Smooth muscle cell (in vitro differentiated cells): Measurements from ENCODE around the gene FOXF1. TPM values are rescaled to one million over a fixed set of nuclear protein-coding genes. Genes with fewer than 3 reads are reported as not detected.

Experiments used
- DNase-seq: peaks from one replicate; lab custom pipeline; 2025; ENCODE audit not compliant: unreplicated experiment; lab: John Stamatoyannopoulos, UW
- H2AFZ ChIP-seq: fragments of 200-600 bp; sonication (generic); 2 replicates; pipeline ENCODE4 v1.6.0; 2016; ENCODE audit warnings: antibody characterized with exemption, low read depth, mild to moderate bottlenecking
- H3F3A ChIP-seq: fragments of 200-600 bp; sonication (generic); 2 replicates; pipeline ENCODE4 v1.6.0; 2017; ENCODE audit warnings: antibody characterized with exemption, low read depth
- H3K27ac ChIP-seq: fragments of 200-600 bp; sonication (generic); 2 replicates; pipeline ENCODE4 v1.5.1; 2016; ENCODE audit warnings: low read depth, mild to moderate bottlenecking
- H3K27me3 ChIP-seq: fragments of 200-600 bp; sonication (generic); 2 replicates; pipeline ENCODE4 v1.6.1; 2016; ENCODE audit warnings: low read depth, mild to moderate bottlenecking
- H3K36me3 ChIP-seq: fragments of 200-600 bp; sonication (generic); 2 replicates; pipeline ENCODE4 v1.5.1; 2016; ENCODE audit warnings: low read depth
- H3K4me1 ChIP-seq: fragments of 200-600 bp; sonication (generic); 2 replicates; pipeline ENCODE4 v1.5.1; 2016; ENCODE audit warnings: low read depth
- H3K4me2 ChIP-seq: fragments of 200-600 bp; sonication (generic); 2 replicates; pipeline ENCODE4 v1.6.0; 2016; ENCODE audit warnings: mild to moderate bottlenecking
- H3K4me3 ChIP-seq: fragments of 200-600 bp; sonication (generic); 2 replicates; pipeline ENCODE4 v1.5.1; 2016; ENCODE audit warnings: mild to moderate bottlenecking
- H3K79me2 ChIP-seq: fragments of 200-600 bp; sonication (generic); 2 replicates; pipeline ENCODE4 v1.6.0; 2016; ENCODE audit warnings: low read depth, mild to moderate bottlenecking
- H3K9ac ChIP-seq: fragments of 200-600 bp; sonication (generic); 2 replicates; pipeline ENCODE4 v1.6.0; 2016; ENCODE audit warnings: low read depth
- H3K9me3 ChIP-seq: fragments of 200-600 bp; sonication (generic); replicated peaks from 2 replicates; pipeline ENCODE4 v1.5.1; 2016; ENCODE audit warnings: low read depth
- H4K20me1 ChIP-seq: fragments of 200-600 bp; sonication (generic); 2 replicates; pipeline ENCODE4 v1.6.0; 2016; ENCODE audit warnings: low read depth
- CTCF ChIP-seq: fragments of 200-600 bp; sonication (generic); IDR thresholded peaks from 2 replicates; pipeline ENCODE4 v1.5.1; 2017; ENCODE audit warnings: borderline replicate concordance, mild to moderate bottlenecking, antibody characterized with exemption; ENCODE audit not compliant: insufficient read depth, poor library complexity, severe bottlenecking
- WGBS: methylation state at CpG from one replicate; pipeline ENCODE4 v1.1.7; 2016; ENCODE audit warnings: low lambda C conversion rate; 5-methylcytosine and 5-hydroxymethylcytosine counted together
- polyA plus RNA-seq: library from polyadenylated mRNA; unstranded; fragments of >200 nt; fragmentation: Nextera tagmentation; extraction: Ambion mirVana; gene quantifications from 2 replicates; pipeline ENCODE4 v1.2.1, GENCODE V29; 2016
- total RNA-seq: library from RNA; depleted of rRNA; stranded (reverse); fragments of >200 nt; gene quantifications from 2 replicates; pipeline ENCODE4 v1.2.3, GENCODE V29; 2014

Gene FOXF1
- total and polyA plus RNA-seq, 2 experiments from 2014 or later = 24.7 to 31.5 TPM

GRCh38 chr16:86481607-86482006, 28.7 kb upstream of the FOXF1 start:
- no peak overlapping the region for H3K9ac ChIP-seq
- H4K20me1 ChIP-seq = no peaks in the 10 kb centered on the region
- H3K36me3 ChIP-seq = no peaks in the 10 kb centered on the region
- H3K4me3 ChIP-seq = no peak overlapping the region
- H3K79me2 ChIP-seq = no peaks in the 10 kb centered on the region
- no peaks in the 10 kb centered on the region for H3K9me3 ChIP-seq
- peaks cover 5% of the 10 kb centered on the region for H3K27me3 ChIP-seq
- no peak overlapping the region for H2AFZ ChIP-seq
- no peak overlapping the region for H3K27ac ChIP-seq
- no peaks in the 10 kb centered on the region for H3F3A ChIP-seq
- H3K4me2 ChIP-seq = no peak overlapping the region
- H3K4me1 ChIP-seq = no peaks in the 10 kb centered on the region
- no peak for DNase-seq
- WGBS = 86% methylated on average over 3 of the region's 3 CpGs
- TF ChIP-seq CTCF = no peak

- H3K27me3 ChIP-seq = peaks cover 27% of the 10 kb centered on the region
- no peaks in the 10 kb centered on the region for H3K9me3 ChIP-seq
- no peak overlapping the region for H3K9ac ChIP-seq
- H3K79me2 ChIP-seq = no peaks in the 10 kb centered on the region
- H3K36me3 ChIP-seq = no peaks in the 10 kb centered on the region
- 85% methylated on average over 5 of the region's 5 CpGs for WGBS
- no peak for TF ChIP-seq CTCF
- no peaks in the 10 kb centered on the region for H3K4me1 ChIP-seq
- no peaks in the 10 kb centered on the region for H3F3A ChIP-seq
- no peak for DNase-seq
- no peaks in the 10 kb centered on the region for H4K20me1 ChIP-seq
- H3K4me2 ChIP-seq = no peak overlapping the region
- no peak overlapping the region for H3K27ac ChIP-seq
- no peak overlapping the region for H3K4me3 ChIP-seq
- no peak overlapping the region for H2AFZ ChIP-seq
Observed at GRCh38 chr16:86484240-86484639, 26.1 kb upstream of the FOXF1 start.

GRCh38 chr16:86485746-86486145, 24.6 kb upstream of the FOXF1 start:
- no peaks in the 10 kb centered on the region for H3F3A ChIP-seq
- no peak overlapping the region for H3K9ac ChIP-seq
- no peak for DNase-seq
- H2AFZ ChIP-seq = no peak overlapping the region
- no peak for TF ChIP-seq CTCF
- H3K9me3 ChIP-seq = no peaks in the 10 kb centered on the region
- peaks cover 30% of the 10 kb centered on the region for H3K27me3 ChIP-seq
- H3K4me3 ChIP-seq = no peak overlapping the region
- no peaks in the 10 kb centered on the region for H3K36me3 ChIP-seq
- no peak overlapping the region for H3K27ac ChIP-seq
- no peaks in the 10 kb centered on the region for H3K79me2 ChIP-seq
- no peaks in the 10 kb centered on the region for H3K4me1 ChIP-seq
- no peak overlapping the region for H3K4me2 ChIP-seq
- WGBS = 39% methylated on average over 3 of the region's 3 CpGs
- H4K20me1 ChIP-seq = no peaks in the 10 kb centered on the region

- Histone ChIP-seq H3K4me3 (no peak overlapping the region), H3K9me3 (no peaks in the 10 kb centered on the region), H4K20me1 (no peaks in the 10 kb centered on the region), H3K27ac (no peak overlapping the region), H3K27me3 (peaks cover 78% of the 10 kb centered on the region), H3K9ac (no peak overlapping the region), H3K4me1 (peaks cover 18% of the 10 kb centered on the region), H3K79me2 (no peaks in the 10 kb centered on the region), H3K36me3 (no peaks in the 10 kb centered on the region), H2AFZ (no peak overlapping the region), H3F3A (peaks cover 6% of the 10 kb centered on the region), H3K4me2 (no peak overlapping the region)
- no peak for DNase-seq
- WGBS = 88% methylated on average over 13 of the region's 13 CpGs
- TF ChIP-seq CTCF = no peak
Observed at GRCh38 chr16:86490859-86491639, 19.3 kb upstream of the FOXF1 start.
